ENCODE measurements around the gene PRPS1L1. TPM values are rescaled to one million over a fixed set of nuclear protein-coding genes. Genes with fewer than 3 reads are reported as not detected.

PRPS1L1 gene
- total and polyA plus RNA-seq, 10 of the 15 experiments (the other 5 are each of a cell fraction or from before 2014, with no cell fraction given): not detected

Other genes starting within 250 kb of the PRPS1L1 start
- 11.0 and 11.3 TPM in 2 replicates for gene SNX13, start 87.4 kb downstream of the PRPS1L1 start, total RNA-seq (2014; rRNA removed)
- gene SNX13, start 87.4 kb downstream of the PRPS1L1 start, total RNA-seq (2014; rRNA removed; fragmentation: Illumina TruSeq; extraction: Trizol): 12.9 and 14.3 TPM in 2 replicates
- gene SNX13, start 87.4 kb downstream of the PRPS1L1 start, total RNA-seq (2021): 10.8 and 14.1 TPM in 2 replicates
- 17.1 and 28.8 TPM in 2 replicates for gene SNX13, start 87.4 kb downstream of the PRPS1L1 start, polyA plus RNA-seq (2011; rRNA removed)
- 8.4 and 11.1 TPM in 2 replicates for gene SNX13, start 87.4 kb downstream of the PRPS1L1 start, polyA plus RNA-seq (2014; fragmentation: Illumina TruSeq; extraction: Trizol)
- 1 to 10 TPM; 2.2 to 2.8 TPM for gene SNX13, start 87.4 kb downstream of the PRPS1L1 start, polyA plus RNA-seq (2014; fragmentation: Nextera tagmentation; extraction: Ambion mirVana)
- gene SNX13, start 87.4 kb downstream of the PRPS1L1 start, polyA plus RNA-seq (2014; rRNA removed): 7.1 and 12.7 TPM in 2 replicates
- gene SNX13, start 87.4 kb downstream of the PRPS1L1 start, polyA plus RNA-seq (2016; fragmentation: Nextera tagmentation; extraction: Ambion mirVana): 10 to 100 TPM; 13.3 to 14.8 TPM